GM18951 (cell line): ENCODE results near the gene FUS.
A peak's percentile ranks its signal among the peaks of the same experiment; 100 is the strongest.
"Not testable (repeated sequence)": the region's sequence is repeated elsewhere in the genome, so short reads cannot be mapped to it uniquely, and the experiment has no call there.

Source experiments
- POLR2A ChIP-seq: IDR thresholded peaks from 4 replicates; pipeline ENCODE4 v1.6.1; 2011; ENCODE audit warnings: mild to moderate bottlenecking; ENCODE audit not compliant: insufficient read length, insufficient read depth; ENCODE audit errors: extremely low read depth
- in situ Hi-C: fragments of 300-500 bp; cut with MboI; formaldehyde crosslinking; loops from one replicate; pipeline ENCODE4 v1.12.0; 2022; ENCODE audit warnings: low sequenced_read_pairs, mixed read lengths, inconsistent platforms; ENCODE audit not compliant: unreplicated experiment

FUS gene

GRCh38 chr16:31179747-31180459 lies at the start of gene FUS:
Gene FUS, plus strand, starts transcription at chr16:31180139. Its CDS starts 76 bp downstream, at chr16:31180215.
- TF ChIP-seq POLR2A = peak; percentile 100
- in situ Hi-C loops = no loop called here

DNA sequence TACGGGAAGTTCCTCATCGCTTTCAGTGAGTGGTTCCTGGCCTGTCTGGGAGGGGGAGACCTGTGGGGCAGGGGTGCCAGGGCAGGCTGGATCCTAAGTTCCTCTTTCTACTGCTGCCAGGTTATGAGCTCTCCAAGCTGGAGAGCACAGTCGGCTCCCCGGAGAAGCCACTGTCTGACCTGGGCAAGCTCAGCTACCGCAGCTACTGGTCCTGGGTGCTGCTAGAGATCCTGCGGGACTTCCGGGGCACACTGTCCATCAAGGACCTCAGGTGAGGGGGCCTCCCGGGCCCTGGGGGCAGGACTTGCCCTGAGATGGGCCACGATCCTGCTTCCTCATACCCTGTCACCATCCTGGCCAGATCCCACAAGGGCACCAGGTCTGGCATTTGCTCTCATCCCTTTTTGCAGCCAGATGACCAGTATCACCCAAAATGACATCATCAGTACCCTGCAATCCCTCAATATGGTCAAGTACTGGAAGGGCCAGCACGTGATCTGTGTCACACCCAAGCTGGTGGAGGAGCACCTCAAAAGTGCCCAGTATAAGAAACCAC lies 49.5 kb upstream of the FUS start:
- no peak for TF ChIP-seq POLR2A
- in situ Hi-C loops = no loop called here

DNA sequence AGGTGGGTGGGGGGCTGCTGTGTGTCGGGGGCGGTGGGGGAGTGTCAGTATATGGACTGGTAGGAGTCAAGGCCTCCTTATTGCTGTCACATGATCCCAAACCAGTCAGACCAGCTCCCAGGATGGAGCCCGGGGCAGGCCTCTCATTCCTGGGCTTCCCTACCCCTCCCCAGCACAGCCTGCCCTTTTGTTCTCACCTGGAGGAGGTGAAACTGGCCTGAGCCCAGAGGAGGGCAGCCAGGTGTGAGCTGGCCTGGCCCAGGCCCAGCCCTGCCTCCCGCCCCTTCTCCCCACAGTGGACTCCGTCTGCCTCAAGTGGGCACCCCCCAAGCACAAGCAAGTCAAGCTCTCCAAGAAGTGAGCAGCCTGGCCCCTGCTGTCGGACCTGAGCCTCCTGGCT lies 49.0 kb upstream of the FUS start:
- in situ Hi-C loops = no loop called here
- TF ChIP-seq POLR2A = no peak

- in situ Hi-C loops = no loop called here
- TF ChIP-seq POLR2A = no peak
Observed at GRCh38 chr16:31131416-31131815, 48.5 kb upstream of the FUS start.

DNA sequence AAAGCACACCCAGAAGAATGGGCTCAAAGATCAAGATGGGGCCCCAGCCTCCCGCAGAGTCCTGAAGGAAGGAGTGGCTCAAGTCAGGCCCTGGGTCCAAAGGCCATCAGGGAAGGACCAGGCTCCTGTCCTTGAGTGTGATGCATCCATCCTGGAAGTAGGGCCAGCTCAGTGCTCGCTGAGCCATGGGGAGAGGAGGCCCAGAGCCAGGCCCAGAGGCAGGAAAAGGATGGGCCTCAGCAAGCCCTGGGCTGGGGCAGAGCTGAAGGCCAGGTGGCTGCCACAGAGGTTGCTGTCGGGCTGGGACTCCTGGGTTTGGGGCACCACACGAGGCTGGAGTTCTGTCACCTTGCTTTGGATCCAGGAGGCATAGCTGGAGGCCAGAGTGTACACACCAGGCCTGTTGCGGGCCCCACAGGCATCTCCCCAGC lies 48.1 kb upstream of the FUS start:
- no peak for TF ChIP-seq POLR2A
- in situ Hi-C loops = no loop called here

GRCh38 chr16:31132303-31132979 lies 47.5 kb upstream of the FUS start:
- in situ Hi-C loops = no loop called here
- TF ChIP-seq POLR2A = no peak

GRCh38 chr16:31133046-31133501 lies 46.9 kb upstream of the FUS start:
- in situ Hi-C loops = no loop called here
- TF ChIP-seq POLR2A = no peak

GRCh38 chr16:31134091-31134571 lies 45.8 kb upstream of the FUS start:
- no peak for TF ChIP-seq POLR2A
- in situ Hi-C loops = no loop called here

GRCh38 chr16:31134625-31135534 lies 45.1 kb upstream of the FUS start:
- in situ Hi-C loops = no loop called here
- no peak for TF ChIP-seq POLR2A

- in situ Hi-C loops = no loop called here
- no peak for TF ChIP-seq POLR2A
Observed at GRCh38 chr16:31135535-31136286, 44.2 kb upstream of the FUS start, which contains the start of gene PRSS8. Gene PRSS8, minus strand, starts transcription at chr16:31135727. Its CDS starts 229 bp downstream, at chr16:31135498.

DNA sequence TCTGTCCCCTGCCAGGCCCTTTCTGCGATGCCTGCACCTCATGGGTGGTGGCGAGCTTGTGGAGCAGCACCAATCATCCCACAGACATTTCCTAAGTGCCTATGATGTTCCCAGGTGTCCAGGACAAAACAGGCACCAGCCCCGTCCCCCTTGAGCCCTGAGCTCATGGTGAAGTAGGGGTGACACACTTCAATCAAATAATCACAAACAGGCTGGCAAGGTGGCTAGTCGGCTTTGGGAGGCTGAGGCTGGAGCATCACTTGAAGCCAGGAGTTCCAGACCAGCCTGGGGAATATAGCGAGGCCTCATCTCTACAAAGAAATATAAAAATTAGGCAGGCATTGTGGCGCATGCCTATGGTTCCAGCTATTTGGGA lies 43.7 kb upstream of the FUS start:
- in situ Hi-C loops = no loop called here
- TF ChIP-seq POLR2A = no peak

GRCh38 chr16:31136822-31137499 lies 43.0 kb upstream of the FUS start:
- in situ Hi-C loops = not testable (repeated sequence)
